ENCODE data around the gene RXRG.

The RXRG gene

GRCh38 chr1:165444897-165445370 is at the start of gene RXRG:
Gene RXRG (minus strand): TSS chr1:165445126. CDS start chr1:165444893, 233 bp downstream.
- Histone ChIP-seq H3K79me2 (ENCODE audit: insufficient read depth, low read length) (no peaks in the 10 kb centered on the region), H3K4me2 (ENCODE audit: insufficient read depth, low read length) (no peak within 1 kb of the TSS), H3K9ac (ENCODE audit: low read depth, low read length) (no peak within 1 kb of the TSS), H2AFZ (ENCODE audit: low read depth, low read length) (no peak within 1 kb of the TSS), H3K4me1 (ENCODE audit: insufficient read depth, low read length) (no peaks in the 10 kb centered on the region), H3K27me3 (ENCODE audit: insufficient read depth, low read length, poor library complexity) (peaks cover 53% of the 10 kb centered on the region), H3K36me3 (ENCODE audit: insufficient read depth, low read length) (no peaks in the 10 kb centered on the region), H4K20me1 (ENCODE audit: insufficient read depth, low read length) (no peaks in the 10 kb centered on the region), H3K9me3 (ENCODE audit: insufficient read depth, low read length, severe bottlenecking) (no peaks in the 10 kb centered on the region), H3K4me3 (ENCODE audit: low read depth in 1 of 2, low read length in 2 of 2) (no peak within 1 kb of the TSS), H3K27ac (ENCODE audit: low read length) (no peak within 1 kb of the TSS)
- TF ChIP-seq EZH2 (IDR thresholded peaks at IDR 0.05; ENCODE audit: borderline replicate concordance, low read depth, low read length, severe bottlenecking) (no peak), CTCF (IDR thresholded peaks at IDR 0.05; ENCODE audit: borderline replicate concordance, extremely low read depth, low read length, poor library complexity, severe bottlenecking) (no peak)
- ATAC-seq (ENCODE audit: insufficient read depth, low read depth) (no peak), DNase-seq (no peak)

- H3K27me3 ChIP-seq (ENCODE audit: insufficient read depth, low read length, poor library complexity) = peaks cover 29% of the 10 kb centered on the region
- H2AFZ ChIP-seq (ENCODE audit: low read depth, low read length) = no peak overlapping the region
- ATAC-seq (ENCODE audit: insufficient read depth, low read depth) = no peak
- H3K9me3 ChIP-seq (ENCODE audit: insufficient read depth, low read length, severe bottlenecking) = no peaks in the 10 kb centered on the region
- no peaks in the 10 kb centered on the region for H3K4me1 ChIP-seq (ENCODE audit: insufficient read depth, low read length)
- H4K20me1 ChIP-seq (ENCODE audit: insufficient read depth, low read length) = no peaks in the 10 kb centered on the region
- no peaks in the 10 kb centered on the region for H3K79me2 ChIP-seq (ENCODE audit: insufficient read depth, low read length)
- H3K4me2 ChIP-seq (ENCODE audit: insufficient read depth, low read length) = no peak overlapping the region
- no peak for TF ChIP-seq CTCF (IDR thresholded peaks at IDR 0.05; ENCODE audit: borderline replicate concordance, extremely low read depth, low read length, poor library complexity, severe bottlenecking)
- no peak for TF ChIP-seq EZH2 (IDR thresholded peaks at IDR 0.05; ENCODE audit: borderline replicate concordance, low read depth, low read length, severe bottlenecking)
- no peak overlapping the region for H3K27ac ChIP-seq (ENCODE audit: low read length)
- no peak overlapping the region for H3K4me3 ChIP-seq (ENCODE audit: low read depth in 1 of 2, low read length in 2 of 2)
- no peaks in the 10 kb centered on the region for H3K36me3 ChIP-seq (ENCODE audit: insufficient read depth, low read length)
- DNase-seq = no peak
- no peak overlapping the region for H3K9ac ChIP-seq (ENCODE audit: low read depth, low read length)
Measured at GRCh38 chr1:165492845-165493373, 48.0 kb upstream of the RXRG start.

GRCh38 chr1:165490175-165490574 is 45.2 kb upstream of the RXRG start:
- Histone ChIP-seq H3K4me3 (ENCODE audit: low read depth in 1 of 2, low read length in 2 of 2) (no peak overlapping the region), H3K27ac (ENCODE audit: low read length) (no peak overlapping the region), H3K9me3 (ENCODE audit: insufficient read depth, low read length, severe bottlenecking) (no peaks in the 10 kb centered on the region), H4K20me1 (ENCODE audit: insufficient read depth, low read length) (no peaks in the 10 kb centered on the region), H3K9ac (ENCODE audit: low read depth, low read length) (no peak overlapping the region), H3K4me2 (ENCODE audit: insufficient read depth, low read length) (no peak overlapping the region), H2AFZ (ENCODE audit: low read depth, low read length) (no peak overlapping the region), H3K4me1 (ENCODE audit: insufficient read depth, low read length) (no peaks in the 10 kb centered on the region), H3K27me3 (ENCODE audit: insufficient read depth, low read length, poor library complexity) (peaks cover 39% of the 10 kb centered on the region), H3K36me3 (ENCODE audit: insufficient read depth, low read length) (no peaks in the 10 kb centered on the region), H3K79me2 (ENCODE audit: insufficient read depth, low read length) (no peaks in the 10 kb centered on the region)
- DNase-seq (no peak), ATAC-seq (ENCODE audit: insufficient read depth, low read depth) (no peak)
- TF ChIP-seq CTCF (IDR thresholded peaks at IDR 0.05; ENCODE audit: borderline replicate concordance, extremely low read depth, low read length, poor library complexity, severe bottlenecking) (no peak), EZH2 (IDR thresholded peaks at IDR 0.05; ENCODE audit: borderline replicate concordance, low read depth, low read length, severe bottlenecking) (no peak)
